ENCODE data around the gene STARD9.
"Not testable (repeated sequence)": the region's sequence is repeated elsewhere in the genome, so short reads cannot be mapped to it uniquely, and the experiment has no call there.

The STARD9 gene

GRCh38 chr15:42591238-42591934 is 16.0 kb downstream of the STARD9 start:
- no peak for DNase-seq

GRCh38 chr15:42592716-42593115 is 17.3 kb downstream of the STARD9 start:
- DNase-seq = no peak

- DNase-seq = no peak
Measured at GRCh38 chr15:42593143-42593542, 17.7 kb downstream of the STARD9 start.

- DNase-seq = no peak
Measured at GRCh38 chr15:42594095-42594494, 18.7 kb downstream of the STARD9 start.

- DNase-seq = no peak
Measured at GRCh38 chr15:42595626-42596240, 20.3 kb downstream of the STARD9 start.

GRCh38 chr15:42601316-42601715 is 25.9 kb downstream of the STARD9 start:
- not testable (repeated sequence) for DNase-seq

GRCh38 chr15:42602501-42602900 is 27.1 kb downstream of the STARD9 start:
- no peak for DNase-seq

GRCh38 chr15:42603978-42604377 is 28.6 kb downstream of the STARD9 start:
- DNase-seq = no peak

GRCh38 chr15:42604894-42605744 is 29.7 kb downstream of the STARD9 start:
- no peak for DNase-seq

- DNase-seq = no peak
Measured at GRCh38 chr15:42605796-42606195, 30.4 kb downstream of the STARD9 start.

GRCh38 chr15:42608110-42608531 is 32.7 kb downstream of the STARD9 start:
- no peak for DNase-seq

GRCh38 chr15:42608752-42609488 is 33.5 kb downstream of the STARD9 start:
- DNase-seq = no peak

GRCh38 chr15:42611532-42611931 is 36.1 kb downstream of the STARD9 start:
- no peak for DNase-seq

GRCh38 chr15:42612367-42612912 is 37.0 kb downstream of the STARD9 start:
- DNase-seq = no peak

- no peak for DNase-seq
Measured at GRCh38 chr15:42616107-42616506, 40.7 kb downstream of the STARD9 start.

- no peak for DNase-seq
Measured at GRCh38 chr15:42619656-42620371, 44.4 kb downstream of the STARD9 start.

GRCh38 chr15:42621386-42621785 is 46.0 kb downstream of the STARD9 start:
- DNase-seq = no peak

GRCh38 chr15:42621996-42622925 is 46.9 kb downstream of the STARD9 start:
- no peak for DNase-seq

GRCh38 chr15:42623951-42624350 is 48.5 kb downstream of the STARD9 start:
- DNase-seq = no peak

GRCh38 chr15:42627485-42627884 is 52.1 kb downstream of the STARD9 start:
- DNase-seq = no peak

- DNase-seq = no peak
Measured at GRCh38 chr15:42628761-42629160, 53.4 kb downstream of the STARD9 start.

Data from kidney glomerular epithelial cell (primary cell).